GM12865 (cell line): ENCODE measurements around the gene DLG5.

Source experiments
- DNase-seq: peaks from one replicate; pipeline ENCODE4 v3.0.0; 2010; ENCODE audit warnings: low read depth
- H3K4me3 ChIP-seq: 2 replicates; pipeline ENCODE4 v1.5.1; 2011; ENCODE audit warnings: mild to moderate bottlenecking, low read depth, low read length, control low read depth
- CTCF ChIP-seq: IDR thresholded peaks from 2 replicates; pipeline ENCODE4 v1.5.1; 2011; ENCODE audit warnings: low read length, control low read depth, low read depth, inconsistent platforms; ENCODE audit not compliant: insufficient read depth; ENCODE audit errors: missing control alignments

DLG5 gene

DNA sequence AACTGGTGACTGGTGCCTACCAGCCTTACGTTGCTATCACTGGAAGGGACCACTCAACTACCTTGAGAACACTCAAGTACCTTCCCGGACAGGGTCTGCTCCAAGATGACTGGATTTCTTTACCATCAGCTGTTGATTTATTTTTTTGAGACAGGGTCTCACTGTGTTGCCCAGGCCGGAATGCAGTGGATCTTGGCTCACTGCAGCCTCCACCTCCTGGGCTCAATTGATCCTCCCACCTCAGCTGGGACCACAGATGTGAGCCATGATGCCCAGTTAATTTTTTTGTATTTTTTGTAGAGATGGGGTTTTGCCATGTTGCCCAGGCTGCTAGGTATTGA is 45.2 kb upstream of the DLG5 start:
- H3K4me3 ChIP-seq = no peak overlapping the region
- TF ChIP-seq CTCF = no peak
- DNase-seq = no peak

DNA sequence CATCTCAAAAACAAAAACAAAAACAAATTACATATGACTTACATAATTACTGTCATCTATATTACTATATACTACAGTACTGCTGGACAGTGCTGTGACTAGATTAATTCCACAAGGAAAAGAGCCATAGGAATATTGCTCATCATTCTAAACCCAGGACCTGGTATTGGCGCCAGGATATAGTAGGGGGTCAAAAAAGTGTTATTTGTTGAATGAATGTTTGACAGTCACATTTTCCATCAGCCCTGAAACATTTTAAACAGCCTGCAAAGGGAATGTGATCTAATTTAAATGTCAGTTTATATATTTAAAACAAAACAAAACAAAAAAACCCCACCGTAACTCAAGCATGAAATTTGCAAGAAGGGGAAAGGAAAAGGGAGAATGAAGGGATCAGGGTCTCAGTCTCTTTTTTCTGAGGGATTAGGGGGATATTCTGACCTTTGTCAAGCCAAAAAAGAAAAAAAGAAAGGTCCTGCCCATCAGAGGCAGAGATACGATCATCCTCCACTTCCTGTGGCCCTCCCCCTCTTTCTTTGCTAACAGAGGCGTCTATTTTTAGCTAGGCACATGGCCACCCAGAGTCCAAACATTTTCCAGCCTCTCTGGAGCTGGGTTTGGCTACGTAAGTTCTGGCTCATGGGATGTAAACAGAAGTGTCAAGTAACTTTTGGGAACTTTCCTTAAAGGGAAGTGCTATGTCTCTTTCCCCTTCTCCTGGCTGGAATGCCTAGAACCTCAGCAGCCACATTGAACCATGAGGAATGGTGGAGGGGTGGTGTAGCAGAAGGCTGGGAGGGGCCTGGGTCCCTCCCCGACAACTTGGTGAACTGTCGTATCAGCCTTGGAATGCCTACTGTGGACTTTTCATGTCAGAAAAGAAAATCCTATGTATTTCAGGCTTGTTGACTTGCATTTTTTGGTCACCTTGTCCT is 44.6 kb upstream of the DLG5 start:
- DNase-seq = no peak
- H3K4me3 ChIP-seq = no peak overlapping the region
- no peak for TF ChIP-seq CTCF

GRCh38 chr10:77969114-77969513 is 42.6 kb upstream of the DLG5 start:
- TF ChIP-seq CTCF = no peak
- H3K4me3 ChIP-seq = no peak overlapping the region
- DNase-seq = no peak

GRCh38 chr10:77967611-77968022 is 41.1 kb upstream of the DLG5 start:
- H3K4me3 ChIP-seq = no peak overlapping the region
- no peak for DNase-seq
- no peak for TF ChIP-seq CTCF

GRCh38 chr10:77965294-77965693 is 38.7 kb upstream of the DLG5 start:
- TF ChIP-seq CTCF = no peak
- H3K4me3 ChIP-seq = no peak overlapping the region
- no peak for DNase-seq

GRCh38 chr10:77964811-77965210 is 38.3 kb upstream of the DLG5 start:
- DNase-seq = no peak
- H3K4me3 ChIP-seq = no peak overlapping the region
- no peak for TF ChIP-seq CTCF

DNA sequence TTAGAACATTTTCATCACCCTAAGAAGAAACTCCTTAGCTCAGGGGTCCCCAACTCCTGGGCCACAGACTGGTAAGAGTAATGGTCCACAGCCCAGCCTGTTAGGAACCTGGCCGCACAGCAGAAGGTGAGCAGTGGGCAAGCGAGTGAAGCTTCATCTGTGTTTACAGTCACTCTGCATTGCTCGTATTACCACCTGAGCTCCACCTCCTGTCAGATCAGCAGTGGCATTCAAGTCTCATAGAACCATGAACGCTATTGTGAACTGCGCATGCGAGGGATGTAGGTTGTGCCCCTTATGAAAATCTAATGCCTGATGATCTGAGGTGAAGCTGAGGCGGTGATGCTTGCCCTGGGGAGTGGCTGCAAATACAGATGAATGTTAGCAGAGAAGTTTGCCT is 37.3 kb upstream of the DLG5 start:
- TF ChIP-seq CTCF = no peak
- DNase-seq = no peak
- no peak overlapping the region for H3K4me3 ChIP-seq
